IPS-11a (cell line): ENCODE measurements around the gene SEC16A.

Source experiments
- H3K4me3 ChIP-seq: one replicate; pipeline ENCODE4 v1.5.1; 2013; ENCODE audit warnings: low read depth, low read length, control low read depth

The SEC16A gene

GRCh38 chr9:136486823-136487620 is 4.2 kb upstream of the SEC16A start:
- no peak overlapping the region for H3K4me3 ChIP-seq

GRCh38 chr9:136486131-136486530 is 3.3 kb upstream of the SEC16A start:
- no peak overlapping the region for H3K4me3 ChIP-seq

GRCh38 chr9:136485049-136486045 is 2.5 kb upstream of the SEC16A start:
- H3K4me3 ChIP-seq, result no peak overlapping the region

- H3K4me3 ChIP-seq, result peak overlapping the region; percentile 60
Measured at GRCh38 chr9:136484153-136485048, 1.6 kb upstream of the SEC16A start.

- H3K4me3 ChIP-seq, result peak overlapping the region; percentile 60
Measured at GRCh38 chr9:136483589-136484152, 831 bp upstream of the SEC16A start.

- H3K4me3 ChIP-seq, result peak overlapping the region; percentile 91
Measured at GRCh38 chr9:136482046-136482792, 621 bp downstream of the SEC16A start.

- peak overlapping the region; percentile 91 for H3K4me3 ChIP-seq
Measured at GRCh38 chr9:136481558-136481957, 1.3 kb downstream of the SEC16A start.

GRCh38 chr9:136476369-136477150 is 6.3 kb downstream of the SEC16A start:
- no peak overlapping the region for H3K4me3 ChIP-seq

GRCh38 chr9:136474974-136475865 is 7.6 kb downstream of the SEC16A start:
- no peak overlapping the region for H3K4me3 ChIP-seq

- H3K4me3 ChIP-seq, result no peak overlapping the region
Measured at GRCh38 chr9:136474021-136474640, 8.7 kb downstream of the SEC16A start.

GRCh38 chr9:136473354-136473721 is 9.5 kb downstream of the SEC16A start:
- H3K4me3 ChIP-seq, result no peak overlapping the region

- H3K4me3 ChIP-seq, result no peak overlapping the region
Measured at GRCh38 chr9:136472640-136473353, 10.0 kb downstream of the SEC16A start.

- no peak overlapping the region for H3K4me3 ChIP-seq
Measured at GRCh38 chr9:136471802-136472487, 10.9 kb downstream of the SEC16A start.

GRCh38 chr9:136470792-136471469 is 11.9 kb downstream of the SEC16A start:
- no peak overlapping the region for H3K4me3 ChIP-seq

- H3K4me3 ChIP-seq, result no peak overlapping the region
Measured at GRCh38 chr9:136470356-136470755, 12.5 kb downstream of the SEC16A start.

GRCh38 chr9:136467766-136468165 is 15.1 kb downstream of the SEC16A start:
- no peak overlapping the region for H3K4me3 ChIP-seq
